T47D (cell line): Measurements from ENCODE around the gene TANGO2.

Source experiments
- DNase-seq, 2 experiments: peaks; one replicate each; pipeline versions ENCODE4 v3.0.0 to v3.0.0-alpha.2; 2011 to 2012; ENCODE audit warnings: low read depth in 1 of 2, low spot score in 1 of 2
- JUND ChIP-seq: IDR thresholded peaks from 2 replicates; pipeline ENCODE4 v1.6.1; 2012; ENCODE audit warnings: low read depth
- in situ Hi-C: cut with HindIII; loops from 2 replicates; pipeline ENCODE4 v1.10.0; 2016; ENCODE audit warnings: low sequenced_read_pairs, low pct_unique_long_range_greater_than_20kb

Gene TANGO2

DNA sequence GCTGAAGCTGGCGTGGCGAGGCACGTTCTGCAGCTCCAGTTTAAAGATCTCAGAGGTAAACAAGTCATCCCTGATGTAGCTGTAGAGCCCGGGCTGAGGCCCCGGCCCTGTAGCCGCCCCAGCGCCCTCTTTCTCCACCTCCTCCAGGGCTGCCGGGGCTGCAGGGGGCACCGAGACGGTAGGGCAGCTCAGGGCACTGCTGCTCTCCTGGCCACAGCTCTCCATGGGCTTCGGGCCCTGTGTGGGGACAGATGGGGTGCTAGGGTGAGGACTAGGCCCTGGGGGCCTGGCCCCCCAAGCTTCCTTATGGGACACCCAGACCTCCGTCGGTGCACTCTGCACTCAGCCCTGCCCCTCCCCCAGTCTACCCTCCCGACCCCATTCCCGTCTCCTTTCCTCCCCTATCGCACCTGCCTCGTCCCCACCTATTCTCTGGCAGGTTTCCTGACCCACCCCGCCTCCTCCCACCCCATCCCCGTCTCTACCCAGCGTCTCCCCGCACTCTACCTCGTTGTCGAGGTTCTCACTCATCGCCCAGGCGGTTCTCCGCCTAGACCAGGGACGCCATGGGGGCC lies 95.6 kb downstream of the TANGO2 start:
- TF ChIP-seq JUND: no peak

More for the DNA sequence above, 95.6 kb downstream of the TANGO2 start:
- in situ Hi-C loops: no loop called here
- no peak for DNase-seq
